ENCODE results near the gene SLC1A2.

DNA sequence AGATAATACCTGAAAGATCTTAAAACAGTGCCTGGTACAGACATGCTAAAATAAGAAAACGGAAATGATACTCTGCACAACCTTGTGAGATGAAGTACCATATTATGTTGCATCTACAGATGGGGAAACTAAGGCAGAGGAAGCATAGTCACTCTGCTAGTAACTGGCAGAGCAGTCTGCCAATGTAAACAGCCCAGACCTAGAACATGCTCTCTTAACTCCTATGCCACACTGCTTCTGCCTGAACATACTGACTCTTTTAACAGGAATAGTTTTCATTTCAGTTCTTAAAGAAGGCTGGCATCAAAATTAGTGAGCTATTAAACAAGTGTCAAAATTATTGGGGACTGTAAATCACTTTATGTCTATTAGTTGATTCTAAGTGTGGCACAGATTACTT, 180.5 kb downstream of the SLC1A2 start:
- no peak for TF ChIP-seq CTCF (IDR thresholded peaks at IDR 0.05)
- no peak for TF ChIP-seq EP300 (IDR thresholded peaks at IDR 0.05)
